Trophoblast cell (in vitro differentiated cells and primary cell): Measurements from ENCODE around the gene LIPC.

Experiments
- DNase-seq, 2 donors: peaks; one replicate each; pipeline ENCODE4 v3.0.0-alpha.2; 2016
- H2AFZ ChIP-seq: 2 replicates; pipeline ENCODE4 v1.6.1; 2013; ENCODE audit warnings: low read length, moderate library complexity, mild to moderate bottlenecking; ENCODE audit not compliant: insufficient read depth, poor library complexity
- H2AK5ac ChIP-seq: 2 replicates; pipeline ENCODE4 v1.6.1; 2013; ENCODE audit warnings: mild to moderate bottlenecking, low read length
- H2BK120ac ChIP-seq: 2 replicates; pipeline ENCODE4 v1.6.1; 2013; ENCODE audit warnings: low read length, mild to moderate bottlenecking, moderate library complexity; ENCODE audit not compliant: insufficient read depth, poor library complexity
- H2BK12ac ChIP-seq: 2 replicates; pipeline ENCODE4 v1.6.1; 2013; ENCODE audit warnings: mild to moderate bottlenecking, low read length, moderate library complexity
- H2BK5ac ChIP-seq: 2 replicates; pipeline ENCODE4 v1.6.1; 2013; ENCODE audit warnings: low read length, low read depth, moderate library complexity, mild to moderate bottlenecking; ENCODE audit not compliant: poor library complexity
- H3K14ac ChIP-seq: 2 replicates; pipeline ENCODE4 v1.6.1; 2013; ENCODE audit warnings: mild to moderate bottlenecking, low read length
- H3K18ac ChIP-seq: 2 replicates; pipeline ENCODE4 v1.6.1; 2013; ENCODE audit warnings: mild to moderate bottlenecking, low read length
- H3K23ac ChIP-seq: 2 replicates; pipeline ENCODE4 v1.6.1; 2013; ENCODE audit warnings: low read length
- H3K27ac ChIP-seq: 2 replicates; pipeline ENCODE4 v1.5.1; 2013; ENCODE audit warnings: low read depth, mild to moderate bottlenecking, inconsistent platforms, low read length, moderate library complexity
- H3K27me3 ChIP-seq: 2 replicates; pipeline ENCODE4 v1.6.1; 2013; ENCODE audit warnings: inconsistent platforms, mild to moderate bottlenecking, low read length, moderate library complexity; ENCODE audit not compliant: insufficient read depth
- H3K36me3 ChIP-seq, 2 experiments: 1 replicate in 1 of 2; 2 replicates in 1 of 2; pipeline ENCODE4 v1.6.1; 2013; ENCODE audit warnings: low read length in 2 of 2, mild to moderate bottlenecking in 2 of 2, moderate library complexity in 1 of 2; ENCODE audit not compliant: insufficient read depth in 2 of 2, control insufficient read depth in 1 of 2
- H3K4ac ChIP-seq: 2 replicates; pipeline ENCODE4 v1.6.1; 2013; ENCODE audit warnings: low read depth, mild to moderate bottlenecking, low read length, moderate library complexity
- H3K4me1 ChIP-seq, 2 experiments: 1 replicate in 1 of 2; 2 replicates in 1 of 2; pipeline ENCODE4 v1.6.1; 2013; ENCODE audit warnings: low read length in 2 of 2, mild to moderate bottlenecking in 2 of 2, moderate library complexity in 1 of 2; ENCODE audit not compliant: insufficient read depth in 2 of 2, control insufficient read depth in 1 of 2
- H3K4me2 ChIP-seq: 2 replicates; pipeline ENCODE4 v1.6.1; 2013; ENCODE audit warnings: inconsistent platforms, mild to moderate bottlenecking, low read length, moderate library complexity
- H3K4me3 ChIP-seq: 2 replicates; pipeline ENCODE4 v1.5.1; 2013; ENCODE audit warnings: mild to moderate bottlenecking, low read depth, low read length, inconsistent platforms
- H3K79me1 ChIP-seq: one replicate; pipeline ENCODE4 v1.6.1; 2013; ENCODE audit warnings: low read length
- H3K79me2 ChIP-seq: 2 replicates; pipeline ENCODE4 v1.6.1; 2013; ENCODE audit warnings: low read length, mild to moderate bottlenecking; ENCODE audit not compliant: control insufficient read depth, insufficient read depth, poor library complexity
- H3K9ac ChIP-seq: 2 replicates; pipeline ENCODE4 v1.6.1; 2013; ENCODE audit warnings: mild to moderate bottlenecking, low read length
- H3K9me3 ChIP-seq: 2 replicates; pipeline ENCODE4 v1.6.1; 2013; ENCODE audit warnings: low read depth, mild to moderate bottlenecking, control low read depth, inconsistent platforms, low read length; ENCODE audit not compliant: insufficient read depth
- H4K12ac ChIP-seq: 2 replicates; pipeline ENCODE4 v1.6.1; 2013; ENCODE audit warnings: low read depth, mild to moderate bottlenecking, low read length, moderate library complexity
- H4K8ac ChIP-seq: 2 replicates; pipeline ENCODE4 v1.6.1; 2013; ENCODE audit warnings: low read depth, mild to moderate bottlenecking, low read length, moderate library complexity
- H4K91ac ChIP-seq: one replicate; pipeline ENCODE4 v1.6.1; 2013; ENCODE audit warnings: low read depth, mild to moderate bottlenecking, low read length, moderate library complexity
- WGBS: extraction: QIAGEN DNeasy Blood & Tissue Kit; methylation state at CpG from one replicate; pipeline ENCODE4 v1.1.7; 2013; ENCODE audit warnings: missing lambda C conversion rate; ENCODE audit not compliant: insufficient read length, insufficient coverage; ENCODE audit errors: extremely low coverage; 5-methylcytosine and 5-hydroxymethylcytosine counted together

Gene LIPC

GRCh38 chr15:58487724-58488120 is 55.9 kb downstream of the LIPC start:
- peak; percentile 83 to 88 for DNase-seq
- Histone ChIP-seq H3K79me1 (no peaks in the 10 kb centered on the region), H3K27me3 (no peaks in the 10 kb centered on the region), H3K4ac (no peak overlapping the region), H4K12ac (no peak overlapping the region), H3K4me3 (no peak overlapping the region), H3K4me1 (peaks cover 7 to 10% of the 10 kb centered on the region in 2 experiments), H2BK12ac (no peak overlapping the region), H2AK5ac (no peak overlapping the region), H3K36me3 (no peaks in the 10 kb centered on the region), H4K8ac (no peak overlapping the region), H3K23ac (no peak overlapping the region), H4K91ac (no peak overlapping the region), H3K14ac (no peak overlapping the region), H3K4me2 (no peak overlapping the region), H3K79me2 (no peaks in the 10 kb centered on the region), H3K9ac (no peak overlapping the region), H3K9me3 (peaks cover 4% of the 10 kb centered on the region), H3K27ac (no peak overlapping the region), H2BK120ac (no peak overlapping the region), H3K18ac (no peak overlapping the region), H2AFZ (no peak overlapping the region), H2BK5ac (no peak overlapping the region)
- WGBS, result no CpG with 5 or more reads among the region's 3 CpGs

GRCh38 chr15:58489289-58490085 is 57.7 kb downstream of the LIPC start:
- Histone ChIP-seq H3K4ac (no peak overlapping the region), H2BK120ac (no peak overlapping the region), H2AK5ac (no peak overlapping the region), H3K9me3 (peaks cover 4% of the 10 kb centered on the region), H3K79me2 (no peaks in the 10 kb centered on the region), H3K23ac (no peak overlapping the region), H3K27me3 (no peaks in the 10 kb centered on the region), H3K4me1 (peaks cover 7 to 10% of the 10 kb centered on the region in 2 experiments), H3K4me3 (no peak overlapping the region), H3K27ac (no peak overlapping the region), H4K91ac (no peak overlapping the region), H3K18ac (no peak overlapping the region), H3K36me3 (no peaks in the 10 kb centered on the region), H2BK5ac (no peak overlapping the region), H4K8ac (no peak overlapping the region), H4K12ac (no peak overlapping the region), H3K79me1 (no peaks in the 10 kb centered on the region), H3K9ac (no peak overlapping the region), H3K4me2 (no peak overlapping the region), H2AFZ (no peak overlapping the region), H2BK12ac (no peak overlapping the region), H3K14ac (no peak overlapping the region)
- no peak for DNase-seq
- WGBS, result no CpG with 5 or more reads among the region's 6 CpGs

DNA sequence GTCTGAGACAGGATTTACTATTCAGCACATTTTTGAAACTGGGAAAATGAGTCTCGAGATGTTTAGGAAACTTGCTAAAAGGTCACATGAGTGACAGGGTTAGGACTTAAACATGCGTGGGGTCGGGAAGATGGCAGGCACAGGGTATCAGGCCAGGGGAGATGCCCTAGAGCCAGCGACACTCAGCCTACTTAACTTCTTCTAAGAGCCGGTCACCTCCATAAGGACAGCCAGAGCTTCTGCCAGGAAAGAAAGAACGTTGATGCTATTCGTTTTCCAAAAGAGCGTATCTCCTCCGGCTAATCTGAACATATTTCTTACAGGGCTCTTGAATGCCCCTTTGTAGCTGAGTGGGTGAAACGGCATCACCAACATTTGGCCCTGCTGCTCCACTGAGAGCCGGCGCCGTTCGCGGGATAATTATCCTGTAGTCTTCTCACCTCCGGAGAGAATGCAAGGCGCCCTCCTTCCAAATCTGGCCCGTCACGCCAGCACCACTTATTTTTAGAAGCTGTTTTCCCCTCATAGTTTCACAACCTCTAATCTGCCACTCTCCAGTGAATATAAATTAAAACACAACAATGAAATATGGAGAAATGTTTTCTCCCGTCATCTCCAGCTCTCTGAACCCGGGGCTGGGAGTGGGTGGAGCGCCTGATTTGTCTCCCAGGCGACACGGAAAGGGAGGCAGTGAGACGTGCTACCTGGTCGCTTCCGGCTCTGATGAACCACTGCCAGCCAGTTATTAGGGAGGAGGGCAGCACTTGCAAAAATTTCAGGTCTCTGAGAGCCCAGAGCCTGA is 58.5 kb downstream of the LIPC start:
- Histone ChIP-seq H3K18ac (no peak overlapping the region), H3K14ac (no peak overlapping the region), H3K4me1 (peaks cover 7 to 13% of the 10 kb centered on the region in 2 experiments), H3K23ac (no peak overlapping the region), H2AK5ac (no peak overlapping the region), H3K9ac (no peak overlapping the region), H4K8ac (no peak overlapping the region), H3K4me3 (no peak overlapping the region), H3K9me3 (peaks cover 2% of the 10 kb centered on the region), H3K79me2 (no peaks in the 10 kb centered on the region), H3K4me2 (no peak overlapping the region), H2BK12ac (no peak overlapping the region), H4K91ac (no peak overlapping the region), H3K27ac (no peak overlapping the region), H3K79me1 (no peaks in the 10 kb centered on the region), H2BK120ac (peak overlapping the region; percentile 25), H3K27me3 (no peaks in the 10 kb centered on the region), H3K36me3 (no peaks in the 10 kb centered on the region), H4K12ac (no peak overlapping the region), H3K4ac (no peak overlapping the region), H2AFZ (no peak overlapping the region), H2BK5ac (no peak overlapping the region)
- WGBS, result no CpG with 5 or more reads among the region's 27 CpGs
- peak in 1 of 2 donors; percentile 6 for DNase-seq

GRCh38 chr15:58490888-58491473 is 59.2 kb downstream of the LIPC start:
- H2AK5ac ChIP-seq, result no peak overlapping the region
- H3K14ac ChIP-seq, result no peak overlapping the region
- no peak overlapping the region for H3K27ac ChIP-seq
- H3K18ac ChIP-seq, result no peak overlapping the region
- H3K9me3 ChIP-seq, result peaks cover 2% of the 10 kb centered on the region
- H3K23ac ChIP-seq, result no peak overlapping the region
- no CpG with 5 or more reads among the region's 6 CpGs for WGBS
- H3K4me1 ChIP-seq, result peaks cover 7 to 13% of the 10 kb centered on the region in 2 experiments
- no peak overlapping the region for H3K4ac ChIP-seq
- no peak overlapping the region for H4K12ac ChIP-seq
- no peak overlapping the region for H4K8ac ChIP-seq
- no peaks in the 10 kb centered on the region for H3K79me2 ChIP-seq
- no peaks in the 10 kb centered on the region for H3K27me3 ChIP-seq
- no peak overlapping the region for H2BK12ac ChIP-seq
- DNase-seq, result peak in 1 of 2 donors; percentile 74
- peak overlapping the region; percentile 25 for H2BK120ac ChIP-seq
- H3K79me1 ChIP-seq, result peaks cover 1% of the 10 kb centered on the region
- H2AFZ ChIP-seq, result no peak overlapping the region
- no peak overlapping the region for H3K4me2 ChIP-seq
- H3K9ac ChIP-seq, result no peak overlapping the region
- H2BK5ac ChIP-seq, result no peak overlapping the region
- no peaks in the 10 kb centered on the region for H3K36me3 ChIP-seq
- no peak overlapping the region for H4K91ac ChIP-seq
- H3K4me3 ChIP-seq, result no peak overlapping the region
